H9 (cell line): ENCODE results near the gene MESD. TPM values are rescaled to one million over a fixed set of nuclear protein-coding genes. Genes with fewer than 3 reads are reported as not detected.

Experiments
- DNase-seq: peaks from one replicate; pipeline ENCODE4 v3.0.0-alpha.2; 2017
- H2AFZ ChIP-seq: one replicate; pipeline ENCODE4 v1.6.1; 2013; ENCODE audit warnings: mild to moderate bottlenecking, low read length, control low read depth, moderate library complexity
- H2AK5ac ChIP-seq: 2 replicates; pipeline ENCODE4 v1.6.1; 2013; ENCODE audit warnings: low read length, control low read depth, mixed read lengths; ENCODE audit not compliant: insufficient read length
- H2BK120ac ChIP-seq: one replicate; pipeline ENCODE4 v1.6.1; 2013; ENCODE audit warnings: low read depth, mild to moderate bottlenecking, low read length, control low read depth, inconsistent platforms; ENCODE audit not compliant: poor library complexity, severe bottlenecking
- H2BK12ac ChIP-seq: 2 replicates; pipeline ENCODE4 v1.6.1; 2013; ENCODE audit warnings: low read length, control low read depth, mixed read lengths, low read depth; ENCODE audit not compliant: insufficient read length
- H2BK15ac ChIP-seq: 2 replicates; pipeline ENCODE4 v1.6.1; 2013; ENCODE audit warnings: low read depth, low read length, control low read depth
- H2BK20ac ChIP-seq: one replicate; pipeline ENCODE4 v1.6.1; 2013; ENCODE audit warnings: low read depth, mild to moderate bottlenecking, low read length, control low read depth, inconsistent platforms; ENCODE audit not compliant: poor library complexity, severe bottlenecking
- H2BK5ac ChIP-seq: 2 replicates; pipeline ENCODE4 v1.6.1; 2013; ENCODE audit warnings: low read length, control low read depth, mixed read lengths; ENCODE audit not compliant: insufficient read length
- H3K14ac ChIP-seq: 2 replicates; pipeline ENCODE4 v1.6.1; 2013; ENCODE audit warnings: low read length, control low read depth; ENCODE audit not compliant: insufficient read depth
- H3K18ac ChIP-seq: 2 replicates; pipeline ENCODE4 v1.6.1; 2013; ENCODE audit warnings: low read depth, mild to moderate bottlenecking, mixed read lengths, low read length, control low read depth; ENCODE audit not compliant: insufficient read length
- H3K23ac ChIP-seq: 2 replicates; pipeline ENCODE4 v1.6.1; 2013; ENCODE audit warnings: low read length, control low read depth, mixed read lengths, low read depth; ENCODE audit not compliant: insufficient read length
- H3K23me2 ChIP-seq: 2 replicates; pipeline ENCODE4 v1.6.1; 2013; ENCODE audit warnings: low read depth, mild to moderate bottlenecking, mixed read lengths, low read length, control low read depth; ENCODE audit not compliant: insufficient read length, poor library complexity, severe bottlenecking
- H3K27ac ChIP-seq: 2 replicates; pipeline ENCODE4 v1.5.1; 2013; ENCODE audit warnings: low read length, control low read depth, mixed read lengths, low read depth; ENCODE audit not compliant: insufficient read length
- H3K27me3 ChIP-seq: 2 replicates; pipeline ENCODE4 v1.6.1; 2013; ENCODE audit warnings: low read length, control low read depth, inconsistent platforms; ENCODE audit not compliant: insufficient read depth
- H3K4ac ChIP-seq: 2 replicates; pipeline ENCODE4 v1.6.1; 2013; ENCODE audit warnings: low read depth, mild to moderate bottlenecking, control low read depth, inconsistent platforms, low read length, moderate library complexity
- H3K4me1 ChIP-seq: 2 replicates; pipeline ENCODE4 v1.6.1; 2013; ENCODE audit warnings: low read length, control low read depth, inconsistent platforms; ENCODE audit not compliant: insufficient read depth
- H3K4me2 ChIP-seq: 2 replicates; pipeline ENCODE4 v1.6.1; 2013; ENCODE audit warnings: low read length, control low read depth, mixed read lengths; ENCODE audit not compliant: insufficient read length, insufficient read depth
- H3K56ac ChIP-seq: 2 replicates; pipeline ENCODE4 v1.6.1; 2013; ENCODE audit warnings: low read depth, mild to moderate bottlenecking, mixed read lengths, low read length, control low read depth; ENCODE audit not compliant: insufficient read length
- H3K79me1 ChIP-seq: 2 replicates; pipeline ENCODE4 v1.6.1; 2013; ENCODE audit warnings: low read depth, mild to moderate bottlenecking, moderate library complexity, low read length, control low read depth, inconsistent platforms; ENCODE audit not compliant: insufficient read depth, poor library complexity, severe bottlenecking
- H3K79me2 ChIP-seq: 2 replicates; pipeline ENCODE4 v1.6.1; 2013; ENCODE audit warnings: low read length, control low read depth, inconsistent platforms; ENCODE audit not compliant: insufficient read depth
- H3K9ac ChIP-seq: 2 replicates; pipeline ENCODE4 v1.6.1; 2013; ENCODE audit warnings: low read length, control low read depth, mixed read lengths; ENCODE audit not compliant: insufficient read length; ENCODE audit errors: extremely low read depth
- H3K9me3 ChIP-seq: one replicate; pipeline ENCODE4 v1.6.1; 2013; ENCODE audit warnings: low read depth, low read length, inconsistent platforms; ENCODE audit not compliant: control insufficient read depth
- H3T11ph ChIP-seq: one replicate; pipeline ENCODE4 v1.6.1; 2013; ENCODE audit warnings: mild to moderate bottlenecking, low read length, control low read depth, inconsistent platforms
- H4K20me1 ChIP-seq: one replicate; pipeline ENCODE4 v1.6.1; 2013; ENCODE audit not compliant: control insufficient read depth, insufficient read length, insufficient read depth
- H4K5ac ChIP-seq: 2 replicates; pipeline ENCODE4 v1.6.1; 2013; ENCODE audit warnings: low read depth, mild to moderate bottlenecking, mixed read lengths, low read length, control low read depth; ENCODE audit not compliant: insufficient read length
- H4K8ac ChIP-seq: replicated peaks from 2 replicates; pipeline ENCODE4 v1.6.1; 2013; ENCODE audit warnings: low read length, control low read depth, mixed read lengths, low read depth; ENCODE audit not compliant: insufficient read length
- H4K91ac ChIP-seq: 2 replicates; pipeline ENCODE4 v1.6.1; 2013; ENCODE audit warnings: low read depth, mild to moderate bottlenecking, moderate library complexity, mixed read lengths, low read length, control low read depth; ENCODE audit not compliant: insufficient read length
- H3K27ac Mint-ChIP-seq, 3 experiments: 2 replicates in 2 of 3; 3 replicates in 1 of 3; pipeline ENCODE4 v1.8.0; 2020 to 2021; ENCODE audit warnings: mixed read lengths in 3 of 3, mild to moderate bottlenecking in 1 of 3, moderate library complexity in 1 of 3
- H3K27me3 Mint-ChIP-seq: 2 replicates; pipeline ENCODE4 v1.8.0; 2021; ENCODE audit warnings: low read depth, mild to moderate bottlenecking, moderate library complexity, mixed read lengths
- H3K36me3 Mint-ChIP-seq, 3 experiments: 2 replicates in 2 of 3; 3 replicates in 1 of 3; pipeline ENCODE4 v1.8.0; 2020 to 2021; ENCODE audit warnings: low read depth in 3 of 3, mixed read lengths in 3 of 3; ENCODE audit not compliant: insufficient read depth in 1 of 3
- H3K4me1 Mint-ChIP-seq, 2 experiments: 2 replicates each; pipeline ENCODE4 v1.8.0; 2020; ENCODE audit warnings: mixed read lengths in 2 of 2
- H3K4me3 Mint-ChIP-seq, 2 experiments: 2 replicates in 1 of 2; 3 replicates in 1 of 2; pipeline ENCODE4 v1.8.0; 2020 to 2021; ENCODE audit warnings: mild to moderate bottlenecking in 2 of 2, mixed read lengths in 2 of 2, moderate library complexity in 1 of 2
- H3K9me3 Mint-ChIP-seq, 2 experiments: 2 replicates in 1 of 2; 3 replicates in 1 of 2; pipeline ENCODE4 v1.8.0; 2020; ENCODE audit warnings: mild to moderate bottlenecking in 2 of 2, mixed read lengths in 2 of 2, moderate library complexity in 1 of 2
- WGBS: extraction: QIAGEN DNeasy Blood & Tissue Kit; methylation state at CpG from one replicate; pipeline ENCODE4 v1.1.7; 2013; ENCODE audit warnings: missing lambda C conversion rate, low lambda C conversion rate, mixed read lengths; ENCODE audit not compliant: insufficient read length; ENCODE audit errors: extremely low coverage; 5-methylcytosine and 5-hydroxymethylcytosine counted together
- total RNA-seq: library from RNA; stranded (reverse); gene quantifications from 2 replicates; pipeline ENCODE4 v1.2.1, GENCODE V29; 2021
- TF ChIP-seq, protein P1 (sequence below): fragments of 200-600 bp; sonication (generic); conservative IDR thresholded peaks from 3 replicates; pipeline ENCODE4 v1.8.0; 2021; ENCODE audit warnings: antibody characterized with exemption, mild to moderate bottlenecking

MESD gene
- total RNA-seq, 1 experiment from 2014 or later, result 29.1 TPM

DNA sequence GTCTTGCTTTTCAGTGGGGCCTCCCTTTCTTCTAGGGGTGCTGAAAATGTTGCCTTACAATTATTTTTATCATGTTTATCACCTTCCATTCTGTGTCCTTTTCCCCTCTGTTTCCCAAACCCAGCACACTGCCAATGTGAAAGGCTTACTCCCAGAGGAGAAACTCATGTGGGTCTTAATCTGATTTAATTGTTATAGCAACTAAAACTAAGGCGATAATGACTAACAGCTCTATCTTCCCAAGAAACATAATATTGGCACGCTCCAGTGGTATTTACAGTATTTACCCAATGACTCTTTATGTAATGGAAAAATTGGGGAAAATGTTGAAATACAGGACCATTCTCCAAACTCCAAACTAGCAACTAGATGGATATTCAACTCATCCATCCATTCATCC lies 58.4 kb downstream of the MESD start:
- Histone ChIP-seq H3T11ph (no peak overlapping the region), H3K23me2 (no peaks in the 10 kb centered on the region), H3K23ac (no peak overlapping the region), H2BK12ac (no peak overlapping the region), H3K9me3 (no peaks in the 10 kb centered on the region), H3K79me2 (no peaks in the 10 kb centered on the region), H3K4me1 (no peaks in the 10 kb centered on the region; the same call in 1 of the 2 replicates), H3K9ac (no peak overlapping the region), H3K79me1 (no peaks in the 10 kb centered on the region), H3K4me2 (no peak overlapping the region), H3K27ac (no peak overlapping the region), H2BK20ac (no peak overlapping the region), H2BK120ac (no peak overlapping the region), H2AFZ (no peak overlapping the region), H3K4ac (no peak overlapping the region), H3K27me3 (no peaks in the 10 kb centered on the region), H4K8ac (no peak overlapping the region), H4K20me1 (no peaks in the 10 kb centered on the region), H4K5ac (no peak overlapping the region), H2BK15ac (no peak overlapping the region), H2AK5ac (no peak overlapping the region), H3K56ac (no peak overlapping the region), H2BK5ac (no peak overlapping the region), H3K18ac (no peak overlapping the region), H4K91ac (no peak overlapping the region), H3K14ac (no peak overlapping the region; the same call in 1 of the 2 replicates)
- no peak overlapping the region for H3K27ac Mint-ChIP-seq
- H3K4me1 Mint-ChIP-seq, result peaks cover 6 to 7% of the 10 kb centered on the region in 2 experiments
- TF ChIP-seq, protein P1, sequence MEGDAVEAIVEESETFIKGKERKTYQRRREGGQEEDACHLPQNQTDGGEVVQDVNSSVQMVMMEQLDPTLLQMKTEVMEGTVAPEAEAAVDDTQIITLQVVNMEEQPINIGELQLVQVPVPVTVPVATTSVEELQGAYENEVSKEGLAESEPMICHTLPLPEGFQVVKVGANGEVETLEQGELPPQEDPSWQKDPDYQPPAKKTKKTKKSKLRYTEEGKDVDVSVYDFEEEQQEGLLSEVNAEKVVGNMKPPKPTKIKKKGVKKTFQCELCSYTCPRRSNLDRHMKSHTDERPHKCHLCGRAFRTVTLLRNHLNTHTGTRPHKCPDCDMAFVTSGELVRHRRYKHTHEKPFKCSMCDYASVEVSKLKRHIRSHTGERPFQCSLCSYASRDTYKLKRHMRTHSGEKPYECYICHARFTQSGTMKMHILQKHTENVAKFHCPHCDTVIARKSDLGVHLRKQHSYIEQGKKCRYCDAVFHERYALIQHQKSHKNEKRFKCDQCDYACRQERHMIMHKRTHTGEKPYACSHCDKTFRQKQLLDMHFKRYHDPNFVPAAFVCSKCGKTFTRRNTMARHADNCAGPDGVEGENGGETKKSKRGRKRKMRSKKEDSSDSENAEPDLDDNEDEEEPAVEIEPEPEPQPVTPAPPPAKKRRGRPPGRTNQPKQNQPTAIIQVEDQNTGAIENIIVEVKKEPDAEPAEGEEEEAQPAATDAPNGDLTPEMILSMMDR, result no peak
- no peak for DNase-seq
- no peaks in the 10 kb centered on the region for H3K9me3 Mint-ChIP-seq
- H3K4me3 Mint-ChIP-seq, result no peak overlapping the region
- no peaks in the 10 kb centered on the region for H3K27me3 Mint-ChIP-seq
- WGBS, result no CpG with 5 or more reads among the region's 2 CpGs
- no peaks in the 10 kb centered on the region; a peak in 3 of 7 replicates for H3K36me3 Mint-ChIP-seq
